Hepatocyte (in vitro differentiated cells): Measurements from ENCODE around the gene PRSS56. TPM values are rescaled to one million over a fixed set of nuclear protein-coding genes. Genes with fewer than 3 reads are reported as not detected.

Source experiments
- DNase-seq: peaks from one replicate; pipeline ENCODE4 v3.0.0-alpha.2; 2016; ENCODE audit warnings: low spot score
- H2AFZ ChIP-seq: fragments of 200-600 bp; sonication (generic); 2 replicates; pipeline ENCODE4 v1.6.0; 2016; ENCODE audit warnings: antibody characterized with exemption, mild to moderate bottlenecking
- H3K27ac ChIP-seq: fragments of 200-600 bp; sonication (generic); 2 replicates; pipeline ENCODE4 v1.5.1; 2016; ENCODE audit warnings: mild to moderate bottlenecking
- H3K27me3 ChIP-seq: fragments of 200-600 bp; sonication (generic); 2 replicates; pipeline ENCODE4 v1.6.1; 2016
- H3K36me3 ChIP-seq: fragments of 200-600 bp; sonication (generic); replicated peaks from 2 replicates; pipeline ENCODE4 v1.5.1; 2016; ENCODE audit warnings: low read depth; ENCODE audit not compliant: insufficient read depth
- H3K4me1 ChIP-seq: fragments of 200-600 bp; sonication (generic); 2 replicates; pipeline ENCODE4 v1.5.1; 2016; ENCODE audit warnings: mild to moderate bottlenecking, moderate library complexity; ENCODE audit not compliant: insufficient read depth
- H3K4me2 ChIP-seq: fragments of 200-600 bp; sonication (generic); 2 replicates; pipeline ENCODE4 v1.6.0; 2016
- H3K4me3 ChIP-seq: fragments of 200-600 bp; sonication (generic); 2 replicates; pipeline ENCODE4 v1.5.1; 2016; ENCODE audit warnings: mild to moderate bottlenecking
- H3K79me2 ChIP-seq: fragments of 200-600 bp; sonication (generic); 2 replicates; pipeline ENCODE4 v1.6.0; 2017; ENCODE audit warnings: mild to moderate bottlenecking
- H3K9me2 ChIP-seq: fragments of 200-600 bp; sonication (generic); replicated peaks from 2 replicates; pipeline ENCODE4 v1.6.0; 2017; ENCODE audit warnings: mild to moderate bottlenecking; ENCODE audit not compliant: insufficient read depth
- H3K9me3 ChIP-seq: fragments of 200-600 bp; sonication (generic); 2 replicates; pipeline ENCODE4 v1.5.1; 2016; ENCODE audit warnings: low read depth, mild to moderate bottlenecking
- H4K20me1 ChIP-seq: fragments of 200-600 bp; sonication (generic); 2 replicates; pipeline ENCODE4 v1.6.0; 2016; ENCODE audit warnings: mild to moderate bottlenecking; ENCODE audit not compliant: insufficient read depth, poor library complexity, severe bottlenecking
- CTCF ChIP-seq: fragments of 200-600 bp; sonication (generic); IDR thresholded peaks from 2 replicates; pipeline ENCODE4 v1.5.1; 2016; ENCODE audit warnings: antibody characterized with exemption, mild to moderate bottlenecking; ENCODE audit not compliant: poor library complexity
- EZH2 ChIP-seq: fragments of 200-600 bp; sonication (generic); IDR thresholded peaks from 2 replicates; pipeline ENCODE4 v1.6.1; 2016; ENCODE audit warnings: antibody characterized with exemption, mild to moderate bottlenecking, borderline replicate concordance
- EZH2phosphoT487 ChIP-seq: fragments of 200-600 bp; sonication (generic); IDR thresholded peaks from one replicate; pipeline ENCODE4 v1.6.1; 2018; ENCODE audit warnings: antibody characterized with exemption, mild to moderate bottlenecking, low read depth, moderate library complexity; ENCODE audit not compliant: unreplicated experiment, severe bottlenecking
- WGBS: methylation state at CpG from one replicate; pipeline ENCODE4 v1.1.6; 2016; ENCODE audit warnings: low lambda C conversion rate; ENCODE audit errors: missing lambda C conversion rate; 5-methylcytosine and 5-hydroxymethylcytosine counted together
- polyA plus RNA-seq: library from polyadenylated mRNA; unstranded; fragments of >200 nt; fragmentation: Nextera tagmentation; extraction: Ambion mirVana; gene quantifications from 2 replicates; pipeline ENCODE4 v1.2.1, GENCODE V29; 2016
- total RNA-seq: library from RNA; depleted of rRNA; stranded (reverse); fragments of >200 nt; gene quantifications from 2 replicates; pipeline ENCODE4 v1.2.3, GENCODE V29; 2014

The PRSS56 gene
- total and polyA plus RNA-seq, 2 experiments from 2014 or later: not detected

GRCh38 chr2:232539298-232540231, 19.4 kb downstream of the PRSS56 start, which contains the start of gene CHRNG:
TSS of gene CHRNG (plus strand) at chr2:232539692. CDS start at chr2:232539748, 56 bp downstream.
- H3K9me2 ChIP-seq: no peaks in the 10 kb centered on the region
- no peak within 1 kb of the TSS for H3K27ac ChIP-seq
- H3K27me3 ChIP-seq: no peaks in the 10 kb centered on the region
- no peaks in the 10 kb centered on the region for H3K4me1 ChIP-seq
- H3K9me3 ChIP-seq: no peaks in the 10 kb centered on the region
- H3K79me2 ChIP-seq: no peaks in the 10 kb centered on the region
- TF ChIP-seq EZH2 (no peak), CTCF (no peak), EZH2phosphoT487 (no peak)
- no peak within 1 kb of the TSS for H3K4me3 ChIP-seq
- H2AFZ ChIP-seq: no peak within 1 kb of the TSS
- no peak within 1 kb of the TSS for H3K4me2 ChIP-seq
- DNase-seq: peak; percentile 4
- H4K20me1 ChIP-seq: no peaks in the 10 kb centered on the region
- no peaks in the 10 kb centered on the region for H3K36me3 ChIP-seq
- WGBS: 81% methylated on average over 21 of the region's 23 CpGs

- Histone ChIP-seq H3K4me2 (no peak overlapping the region), H3K36me3 (no peaks in the 10 kb centered on the region), H3K27me3 (no peaks in the 10 kb centered on the region), H3K79me2 (no peaks in the 10 kb centered on the region), H3K4me3 (no peak overlapping the region), H3K4me1 (no peaks in the 10 kb centered on the region), H4K20me1 (no peaks in the 10 kb centered on the region), H3K9me2 (no peaks in the 10 kb centered on the region), H3K9me3 (no peaks in the 10 kb centered on the region), H2AFZ (no peak overlapping the region), H3K27ac (no peak overlapping the region)
- no peak for TF ChIP-seq EZH2
- TF ChIP-seq CTCF: no peak
- no peak for TF ChIP-seq EZH2phosphoT487
- 94% methylated on average over 17 of the region's 17 CpGs for WGBS
- DNase-seq: no peak
Measured at GRCh38 chr2:232540441-232541041, 20.4 kb downstream of the PRSS56 start.

DNA sequence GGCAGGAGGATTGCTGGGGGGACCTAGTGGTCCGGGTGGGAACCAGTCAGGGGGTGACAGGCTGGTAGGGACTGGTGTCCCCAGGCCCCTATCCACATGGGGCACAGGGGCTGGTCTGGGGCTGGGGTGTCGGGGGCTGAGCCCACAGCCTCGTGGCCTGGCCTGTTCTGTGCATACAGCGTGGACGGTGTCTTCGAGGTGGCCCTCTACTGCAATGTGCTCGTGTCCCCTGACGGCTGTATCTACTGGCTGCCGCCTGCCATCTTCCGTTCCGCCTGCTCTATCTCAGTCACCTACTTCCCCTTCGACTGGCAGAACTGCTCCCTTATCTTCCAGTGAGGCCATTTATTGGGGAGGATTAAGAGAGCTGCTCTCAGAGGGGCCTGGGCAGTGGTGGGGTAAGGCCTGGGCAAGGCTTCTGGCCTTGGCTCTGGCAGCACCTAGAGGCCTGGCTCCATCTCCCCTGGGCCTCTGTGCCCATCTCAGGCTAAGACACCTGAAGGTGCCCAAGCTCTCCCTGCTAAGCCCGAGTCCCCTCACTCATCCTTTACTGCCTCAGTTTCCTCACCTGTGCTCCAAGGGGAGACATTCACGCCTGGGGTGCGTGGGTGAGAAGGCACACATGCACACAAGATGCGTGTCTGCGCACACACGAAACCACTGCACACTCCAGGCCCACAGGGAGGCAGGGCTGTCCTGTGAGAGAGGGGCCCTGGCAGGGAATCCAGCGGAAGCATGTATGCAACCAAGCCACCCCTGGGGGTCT, 21.2 kb downstream of the PRSS56 start:
- 76% methylated on average over 15 of the region's 19 CpGs for WGBS
- DNase-seq: peak; percentile 11
- H3K4me1 ChIP-seq: no peaks in the 10 kb centered on the region
- H3K79me2 ChIP-seq: peaks cover 1% of the 10 kb centered on the region
- no peak for TF ChIP-seq CTCF
- no peak for TF ChIP-seq EZH2
- TF ChIP-seq EZH2phosphoT487: no peak
- H3K27me3 ChIP-seq: no peaks in the 10 kb centered on the region
- no peaks in the 10 kb centered on the region for H3K9me3 ChIP-seq
- no peak overlapping the region for H2AFZ ChIP-seq
- no peak overlapping the region for H3K4me3 ChIP-seq
- no peak overlapping the region for H3K4me2 ChIP-seq
- H3K9me2 ChIP-seq: no peaks in the 10 kb centered on the region
- H3K36me3 ChIP-seq: no peaks in the 10 kb centered on the region
- H3K27ac ChIP-seq: no peak overlapping the region
- H4K20me1 ChIP-seq: no peaks in the 10 kb centered on the region
